GM18526 (cell line): ENCODE results near the gene TTPAL.

Experiments used
- POLR2A ChIP-seq: IDR thresholded peaks from 3 replicates; pipeline ENCODE4 v1.6.1; 2011; ENCODE audit not compliant: insufficient read length; ENCODE audit errors: extremely low read depth

The TTPAL gene, protein sequence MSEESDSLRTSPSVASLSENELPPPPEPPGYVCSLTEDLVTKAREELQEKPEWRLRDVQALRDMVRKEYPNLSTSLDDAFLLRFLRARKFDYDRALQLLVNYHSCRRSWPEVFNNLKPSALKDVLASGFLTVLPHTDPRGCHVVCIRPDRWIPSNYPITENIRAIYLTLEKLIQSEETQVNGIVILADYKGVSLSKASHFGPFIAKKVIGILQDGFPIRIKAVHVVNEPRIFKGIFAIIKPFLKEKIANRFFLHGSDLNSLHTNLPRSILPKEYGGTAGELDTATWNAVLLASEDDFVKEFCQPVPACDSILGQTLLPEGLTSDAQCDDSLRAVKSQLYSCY

DNA sequence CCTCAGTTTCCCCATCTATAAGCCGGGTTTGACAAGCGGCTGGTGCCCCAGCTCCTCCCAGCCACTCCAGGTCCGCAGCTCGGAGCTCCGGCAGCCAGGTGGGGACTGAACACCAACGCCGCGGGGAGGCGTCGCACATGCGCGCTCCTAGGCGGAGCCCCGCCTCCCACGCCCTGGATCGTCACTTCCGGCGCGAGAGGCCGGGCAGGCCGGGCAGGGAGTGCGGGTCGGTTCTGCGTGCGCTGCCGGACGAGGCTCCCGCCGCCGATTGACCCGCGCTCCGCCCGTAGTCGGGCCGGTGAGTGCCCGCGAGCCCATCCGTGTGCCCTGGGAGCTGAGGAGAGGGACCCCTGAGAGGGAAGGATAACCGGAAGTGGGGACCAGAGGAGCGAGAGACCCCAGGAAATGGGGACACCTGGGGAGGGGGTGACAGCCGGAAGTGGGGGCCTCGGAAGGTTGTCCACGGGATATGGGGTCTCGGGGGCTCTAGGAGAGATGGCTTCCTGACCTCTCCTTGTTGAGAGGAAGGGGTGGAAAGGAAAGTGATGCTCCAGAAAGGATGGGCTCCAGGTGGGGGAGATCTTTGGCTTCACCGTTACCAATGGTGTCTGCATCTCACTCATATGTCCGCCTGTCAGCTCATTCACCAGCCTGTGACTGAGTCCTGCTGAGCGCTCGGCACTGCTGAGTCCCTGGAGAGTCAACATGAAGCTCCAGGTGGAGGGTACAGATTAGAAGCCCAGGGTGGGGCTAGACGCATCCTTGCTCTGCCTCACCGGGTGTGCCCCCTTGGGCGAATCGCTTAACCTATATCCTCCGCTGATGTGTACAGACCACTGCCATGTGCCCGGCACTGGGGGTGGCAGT lies at the start of gene TTPAL:
TSS of gene TTPAL (plus strand) at position 181 of the 867 bp plus-strand sequence. CDS start 4,126 bp downstream, outside the sequence.
- peak; percentile 98 for TF ChIP-seq POLR2A

DNA sequence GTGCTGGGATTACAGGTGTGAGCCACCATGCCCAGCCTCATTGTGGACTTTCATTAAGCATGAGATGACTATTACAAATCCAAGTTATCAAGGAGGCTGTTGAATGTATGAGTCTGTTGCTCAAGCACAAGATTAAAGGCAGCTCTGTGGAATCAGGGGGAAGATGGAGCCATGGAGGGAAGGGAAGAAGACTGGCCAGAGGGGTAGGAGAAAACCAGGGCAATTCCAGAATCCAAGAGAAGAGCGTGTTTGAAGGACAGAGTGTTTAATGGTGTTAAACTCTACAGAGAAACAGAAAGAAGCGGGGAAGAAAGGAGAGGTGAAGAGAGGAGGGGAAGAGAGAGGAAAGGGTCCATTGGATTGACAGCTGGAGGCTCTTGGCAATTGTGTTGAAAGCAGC lies 49.8 kb upstream of the TTPAL start:
- TF ChIP-seq POLR2A, result no peak

DNA sequence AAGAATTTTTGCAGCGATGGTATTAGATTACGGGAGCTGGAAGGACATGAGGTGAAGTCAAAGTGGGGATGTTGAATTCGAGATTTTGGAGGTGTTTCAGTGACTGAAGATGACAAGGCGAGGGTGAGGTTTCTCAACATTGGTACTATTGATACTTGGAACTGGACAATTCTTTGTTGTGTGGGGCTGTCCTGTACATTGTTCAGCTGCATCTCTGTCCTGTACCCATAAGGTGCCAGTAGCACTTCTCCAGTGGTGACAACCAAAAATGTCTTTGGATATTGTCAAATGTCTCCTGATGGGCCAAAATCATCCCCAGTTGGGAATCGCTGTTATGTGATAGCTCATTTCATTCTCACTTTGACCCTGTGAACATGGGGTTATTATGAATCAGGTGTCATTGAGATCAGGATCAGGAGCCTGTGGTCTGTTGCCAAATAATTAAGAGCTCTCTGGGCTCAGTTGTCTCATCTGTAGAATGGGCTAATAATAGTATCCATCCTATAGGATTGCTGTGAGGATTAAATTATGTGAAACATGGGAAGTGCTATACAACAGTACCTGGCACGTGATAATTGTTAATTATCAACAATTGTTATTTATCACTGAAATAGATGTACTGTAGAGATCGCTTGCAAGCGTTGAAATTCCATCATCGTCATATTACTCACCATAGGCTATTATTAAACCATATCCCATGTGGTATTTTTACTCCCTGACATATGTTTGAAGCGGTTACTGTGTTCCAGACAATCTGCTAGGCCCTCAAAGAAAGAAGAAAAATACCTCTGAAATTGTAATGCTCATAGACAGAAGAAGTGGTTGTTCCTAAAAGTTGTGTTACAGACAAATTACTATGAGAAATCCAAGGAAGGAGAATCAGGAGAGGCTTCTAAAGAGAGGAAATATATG lies 48.5 kb upstream of the TTPAL start:
- no peak for TF ChIP-seq POLR2A

DNA sequence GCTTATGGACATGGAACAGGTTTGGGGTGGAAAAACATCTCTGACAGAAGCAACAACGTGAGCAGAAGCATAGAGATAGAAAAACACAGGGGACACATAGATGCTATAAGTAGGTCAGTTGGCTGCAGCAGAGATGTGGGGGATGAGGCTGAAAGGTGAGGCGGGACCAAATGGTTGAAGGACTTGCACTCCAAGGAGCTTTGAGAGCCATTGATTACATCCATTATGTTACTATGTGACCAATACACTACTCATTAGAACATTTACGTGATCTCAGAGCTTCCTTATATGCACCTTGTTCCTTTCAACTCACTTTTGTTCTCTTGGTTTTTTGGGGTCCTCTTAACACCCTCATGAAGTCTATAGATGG lies 47.9 kb upstream of the TTPAL start:
- TF ChIP-seq POLR2A, result no peak

DNA sequence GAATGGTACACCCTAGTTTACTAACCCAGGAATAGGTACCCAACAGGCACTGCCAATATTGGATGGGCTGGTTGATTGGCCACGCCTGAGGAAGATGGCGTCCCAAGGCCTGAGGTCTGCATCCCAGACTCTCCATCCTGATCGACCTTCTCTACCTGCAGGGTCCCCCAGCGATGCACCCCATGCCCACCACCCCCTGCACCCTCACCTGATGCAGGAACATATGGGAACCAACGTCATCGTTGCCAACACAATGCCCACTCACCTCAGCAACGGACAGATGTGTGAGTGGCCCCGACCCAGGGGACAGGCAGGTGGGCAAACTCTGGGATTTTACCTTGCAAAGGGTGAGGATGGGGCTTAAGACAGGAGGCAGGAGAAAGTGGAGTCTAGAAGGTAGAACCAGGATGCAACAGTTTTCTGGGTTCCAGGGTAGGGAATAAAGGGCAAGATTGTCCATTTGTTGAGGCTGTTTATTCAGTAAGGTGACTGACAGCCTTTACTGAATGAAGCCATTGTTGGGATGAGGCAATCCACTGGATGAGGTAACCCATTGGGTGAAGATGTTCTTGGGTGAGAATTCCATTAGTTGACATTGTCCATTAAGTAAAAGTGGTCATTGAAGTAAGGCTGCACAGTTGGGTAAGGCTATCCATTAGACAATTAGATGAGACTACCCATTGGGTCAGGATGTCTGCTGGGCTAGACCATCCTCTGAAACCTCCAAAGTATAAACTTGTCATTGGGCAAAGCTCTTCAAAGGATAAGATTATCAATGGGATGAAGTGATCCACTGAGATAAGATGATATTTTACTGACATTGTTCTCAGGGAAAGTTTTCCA lies 47.3 kb upstream of the TTPAL start:
- TF ChIP-seq POLR2A, result no peak

DNA sequence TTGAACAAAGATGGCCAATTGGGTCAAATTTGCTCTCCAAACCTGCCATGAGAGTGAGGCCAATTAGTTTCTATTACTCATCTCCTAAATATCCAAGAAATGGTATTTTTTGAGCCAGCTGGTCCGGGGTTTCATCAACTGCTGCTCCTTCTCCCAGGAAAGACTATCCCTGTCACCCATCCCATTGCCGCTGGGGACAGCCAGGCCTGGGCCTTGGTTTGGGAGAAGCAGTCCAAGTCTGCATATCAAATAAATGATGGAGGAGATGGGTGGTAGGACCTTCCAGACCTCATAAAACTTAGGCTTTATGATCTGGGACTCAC lies 46.7 kb upstream of the TTPAL start:
- TF ChIP-seq POLR2A, result no peak

DNA sequence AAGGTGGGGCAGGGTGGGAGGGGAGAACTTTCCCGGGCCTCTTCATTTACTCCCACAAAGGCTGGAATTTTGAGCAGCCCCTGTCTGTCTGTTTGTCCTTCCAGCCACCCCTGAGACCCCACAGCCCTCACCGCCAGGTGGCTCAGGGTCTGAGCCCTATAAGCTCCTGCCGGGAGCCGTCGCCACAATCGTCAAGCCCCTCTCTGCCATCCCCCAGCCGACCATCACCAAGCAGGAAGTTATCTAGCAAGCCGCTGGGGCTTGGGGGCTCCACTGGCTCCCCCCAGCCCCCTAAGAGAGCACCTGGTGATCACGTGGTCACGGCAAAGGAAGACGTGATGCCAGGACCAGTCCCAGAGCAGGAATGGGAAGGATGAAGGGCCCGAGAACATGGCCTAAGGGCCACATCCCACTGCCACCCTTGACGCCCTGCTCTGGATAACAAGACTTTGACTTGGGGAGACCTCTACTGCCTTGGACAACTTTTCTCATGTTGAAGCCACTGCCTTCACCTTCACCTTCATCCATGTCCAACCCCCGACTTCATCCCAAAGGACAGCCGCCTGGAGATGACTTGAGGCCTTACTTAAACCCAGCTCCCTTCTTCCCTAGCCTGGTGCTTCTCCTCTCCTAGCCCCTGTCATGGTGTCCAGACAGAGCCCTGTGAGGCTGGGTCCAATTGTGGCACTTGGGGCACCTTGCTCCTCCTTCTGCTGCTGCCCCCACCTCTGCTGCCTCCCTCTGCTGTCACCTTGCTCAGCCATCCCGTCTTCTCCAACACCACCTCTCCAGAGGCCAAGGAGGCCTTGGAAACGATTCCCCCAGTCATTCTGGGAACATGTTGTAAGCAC lies 46.0 kb upstream of the TTPAL start:
- TF ChIP-seq POLR2A, result no peak

DNA sequence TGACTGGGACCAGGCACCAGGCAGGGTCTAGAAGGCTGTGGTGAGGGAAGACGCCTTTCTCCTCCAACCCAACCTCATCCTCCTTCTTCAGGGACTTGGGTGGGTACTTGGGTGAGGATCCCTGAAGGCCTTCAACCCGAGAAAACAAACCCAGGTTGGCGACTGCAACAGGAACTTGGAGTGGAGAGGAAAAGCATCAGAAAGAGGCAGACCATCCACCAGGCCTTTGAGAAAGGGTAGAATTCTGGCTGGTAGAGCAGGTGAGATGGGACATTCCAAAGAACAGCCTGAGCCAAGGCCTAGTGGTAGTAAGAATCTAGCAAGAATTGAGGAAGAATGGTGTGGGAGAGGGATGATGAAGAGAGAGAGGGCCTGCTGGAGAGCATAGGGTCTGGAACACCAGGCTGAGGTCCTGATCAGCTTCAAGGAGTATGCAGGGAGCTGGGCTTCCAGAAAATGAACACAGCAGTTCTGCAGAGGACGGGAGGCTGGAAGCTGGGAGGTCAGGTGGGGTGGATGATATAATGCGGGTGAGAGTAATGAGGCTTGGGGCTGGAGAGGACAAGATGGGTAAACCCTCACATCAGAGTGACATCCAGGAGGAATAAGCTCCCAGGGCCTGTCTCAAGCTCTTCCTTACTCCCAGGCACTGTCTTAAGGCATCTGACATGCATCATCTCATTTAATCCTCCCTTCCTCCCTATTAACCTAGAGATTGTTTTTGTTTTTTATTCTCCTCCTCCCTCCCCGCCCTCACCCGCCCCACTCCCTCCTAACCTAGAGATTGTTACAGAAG lies 45.2 kb upstream of the TTPAL start:
- TF ChIP-seq POLR2A, result no peak

DNA sequence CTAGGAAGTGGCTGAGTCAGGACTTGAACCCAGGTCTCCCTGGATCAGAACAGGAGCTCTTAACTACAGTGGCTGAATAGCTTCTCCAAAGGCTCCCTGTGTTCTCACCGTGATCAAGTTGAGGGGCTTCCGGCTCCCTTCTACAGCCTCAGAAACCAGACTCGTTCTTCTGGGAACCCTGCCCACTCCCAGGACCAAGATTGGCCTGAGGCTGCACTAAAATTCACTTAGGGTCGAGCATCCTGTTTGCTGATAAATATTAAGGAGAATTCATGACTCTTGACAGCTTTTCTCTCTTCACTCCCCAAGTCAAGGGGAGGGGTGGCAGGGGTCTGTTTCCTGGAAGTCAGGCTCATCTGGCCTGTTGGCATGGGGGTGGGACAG lies 44.6 kb upstream of the TTPAL start:
- no peak for TF ChIP-seq POLR2A

DNA sequence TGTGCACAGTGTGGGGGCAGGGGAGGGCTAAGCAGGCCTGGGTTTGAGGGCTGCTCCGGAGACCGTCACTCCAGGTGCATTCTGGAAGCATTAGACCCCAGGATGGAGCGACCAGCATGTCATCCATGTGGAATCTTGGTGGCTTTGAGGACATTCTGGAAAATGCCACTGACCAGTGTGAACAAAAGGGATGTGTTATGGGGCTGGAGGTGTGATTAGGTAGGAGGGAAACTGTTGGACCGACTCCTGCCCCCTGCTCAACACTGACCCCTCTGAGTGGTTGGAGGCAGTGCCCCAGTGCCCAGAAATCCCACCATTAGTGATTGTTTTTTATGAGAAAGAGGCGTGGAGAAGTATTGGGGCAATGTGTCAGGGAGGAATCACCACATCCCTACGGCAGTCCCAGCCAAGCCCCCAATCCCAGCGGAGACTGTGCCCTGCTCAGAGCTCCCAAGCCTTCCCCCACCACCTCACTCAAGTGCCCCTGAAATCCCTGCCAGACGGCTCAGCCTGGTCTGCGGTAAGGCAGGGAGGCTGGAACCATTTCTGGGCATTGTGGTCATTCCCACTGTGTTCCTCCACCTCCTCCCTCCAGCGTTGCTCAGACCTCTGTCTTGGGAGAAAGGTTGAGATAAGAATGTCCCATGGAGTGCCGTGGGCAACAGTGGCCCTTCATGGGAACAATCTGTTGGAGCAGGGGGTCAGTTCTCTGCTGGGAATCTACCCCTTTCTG lies 44.0 kb upstream of the TTPAL start:
- TF ChIP-seq POLR2A, result no peak

DNA sequence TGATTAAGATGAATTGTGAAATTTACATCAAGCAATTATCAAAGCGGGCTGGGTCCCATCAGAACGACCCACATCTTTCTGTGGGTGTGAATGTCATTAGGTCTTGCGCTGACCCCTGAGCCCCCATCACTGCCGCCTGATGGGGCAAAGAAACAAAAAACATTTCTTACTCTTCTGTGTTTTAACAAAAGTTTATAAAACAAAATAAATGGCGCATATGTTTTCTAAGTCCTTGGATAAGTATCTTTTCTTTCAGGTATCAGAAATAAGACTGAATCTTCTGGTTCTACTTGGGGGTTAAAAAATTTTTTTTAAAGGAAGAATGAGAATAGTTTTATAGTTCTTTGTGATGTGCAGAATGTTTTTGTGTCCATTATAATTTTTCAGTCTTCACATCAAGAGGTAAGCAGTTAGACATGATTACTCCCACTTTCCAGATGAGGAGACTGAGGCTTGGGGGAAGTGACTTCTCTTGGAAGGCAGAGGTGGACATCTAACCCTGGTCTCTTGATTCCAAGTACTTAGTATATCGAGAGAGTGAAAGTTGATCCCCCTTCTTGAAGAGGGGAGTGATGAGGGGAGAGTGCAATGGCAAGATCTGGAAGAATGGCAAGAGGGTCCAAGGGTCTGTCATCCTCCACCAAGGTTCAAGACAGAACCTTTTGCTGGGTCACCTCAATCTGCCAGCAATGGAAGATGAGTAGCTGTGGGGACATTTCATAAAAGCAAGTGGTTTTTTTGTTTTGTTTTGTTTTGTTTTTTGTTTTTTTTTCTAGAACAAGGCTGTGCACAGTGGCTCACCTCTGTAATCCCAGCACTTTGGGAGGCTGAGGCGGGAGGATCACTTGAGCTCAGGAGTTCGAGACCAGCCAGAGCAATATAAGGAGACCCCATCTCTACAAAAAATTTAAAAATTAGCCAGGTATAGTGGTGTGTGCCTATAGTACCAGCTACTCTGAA lies 42.8 kb upstream of the TTPAL start:
- no peak for TF ChIP-seq POLR2A
